Astrocyte of the cerebellum (primary cell): Measurements from ENCODE around the gene PTPN7.

Experiments used
- DNase-seq: peaks from one replicate; pipeline ENCODE4 v3.0.0-alpha.2; 2011; ENCODE audit warnings: low read depth
- H3K4me3 ChIP-seq: 2 replicates; pipeline ENCODE4 v1.5.1; 2011; ENCODE audit warnings: mild to moderate bottlenecking, low read depth, low read length, moderate library complexity
- in situ Hi-C: cut with HindIII; loops from 2 replicates; pipeline ENCODE4 v1.10.0; 2017; ENCODE audit warnings: low sequenced_read_pairs
- TF ChIP-seq, protein P1 (sequence below): IDR thresholded peaks from 2 replicates; pipeline ENCODE4 v1.5.1; 2012; ENCODE audit warnings: low read length, low read depth, moderate library complexity, mild to moderate bottlenecking; ENCODE audit errors: missing control alignments

PTPN7 gene

GRCh38 chr1:202155478-202156021 lies 4.9 kb downstream of the PTPN7 start:
- H3K4me3 ChIP-seq: no peak overlapping the region
- DNase-seq: no peak
- in situ Hi-C loops: no loop called here
- TF ChIP-seq, protein P1, sequence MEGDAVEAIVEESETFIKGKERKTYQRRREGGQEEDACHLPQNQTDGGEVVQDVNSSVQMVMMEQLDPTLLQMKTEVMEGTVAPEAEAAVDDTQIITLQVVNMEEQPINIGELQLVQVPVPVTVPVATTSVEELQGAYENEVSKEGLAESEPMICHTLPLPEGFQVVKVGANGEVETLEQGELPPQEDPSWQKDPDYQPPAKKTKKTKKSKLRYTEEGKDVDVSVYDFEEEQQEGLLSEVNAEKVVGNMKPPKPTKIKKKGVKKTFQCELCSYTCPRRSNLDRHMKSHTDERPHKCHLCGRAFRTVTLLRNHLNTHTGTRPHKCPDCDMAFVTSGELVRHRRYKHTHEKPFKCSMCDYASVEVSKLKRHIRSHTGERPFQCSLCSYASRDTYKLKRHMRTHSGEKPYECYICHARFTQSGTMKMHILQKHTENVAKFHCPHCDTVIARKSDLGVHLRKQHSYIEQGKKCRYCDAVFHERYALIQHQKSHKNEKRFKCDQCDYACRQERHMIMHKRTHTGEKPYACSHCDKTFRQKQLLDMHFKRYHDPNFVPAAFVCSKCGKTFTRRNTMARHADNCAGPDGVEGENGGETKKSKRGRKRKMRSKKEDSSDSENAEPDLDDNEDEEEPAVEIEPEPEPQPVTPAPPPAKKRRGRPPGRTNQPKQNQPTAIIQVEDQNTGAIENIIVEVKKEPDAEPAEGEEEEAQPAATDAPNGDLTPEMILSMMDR: no peak

DNA sequence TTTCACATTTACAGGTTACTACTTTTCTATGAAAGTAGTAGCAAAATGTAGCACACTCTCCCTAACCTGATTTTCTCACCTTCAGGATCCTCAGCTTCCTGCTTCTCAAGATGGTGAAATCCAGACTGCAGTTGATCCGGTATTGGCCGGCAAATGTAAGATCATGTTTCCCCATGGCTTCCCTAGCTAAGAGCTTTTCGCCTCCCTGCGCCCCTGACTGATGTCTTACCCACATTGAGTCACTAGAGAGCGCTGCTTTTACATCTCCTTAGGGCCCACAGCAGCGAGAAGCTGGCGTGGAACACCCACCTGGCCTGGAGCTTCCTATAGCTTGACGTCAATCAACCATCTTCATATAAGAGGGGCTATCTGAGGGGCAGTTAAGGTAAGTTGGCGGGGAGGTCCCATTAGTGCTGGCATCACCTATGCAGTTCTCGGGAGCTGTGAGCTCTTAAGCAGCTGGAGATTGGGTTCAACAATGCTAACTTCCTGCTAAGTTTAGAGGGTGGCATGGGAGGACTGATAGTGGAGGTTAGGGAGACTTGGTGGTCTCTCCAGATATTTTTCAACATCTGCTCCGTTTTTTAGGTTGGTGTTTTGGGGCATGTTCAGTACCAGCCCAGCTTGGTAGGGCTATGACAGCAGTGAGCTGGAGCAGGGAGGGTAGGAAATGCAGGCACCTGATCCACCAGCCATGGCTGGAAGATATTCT lies 5.5 kb downstream of the PTPN7 start:
- in situ Hi-C loops: no loop called here
- H3K4me3 ChIP-seq: no peak overlapping the region
- peak; percentile 18 for DNase-seq
- TF ChIP-seq, protein P1: peak; percentile 60

GRCh38 chr1:202154148-202154765 lies 6.1 kb downstream of the PTPN7 start:
- in situ Hi-C loops: no loop called here
- DNase-seq: no peak
- no peak overlapping the region for H3K4me3 ChIP-seq
- TF ChIP-seq, protein P1: no peak

GRCh38 chr1:202153284-202153683 lies 7.1 kb downstream of the PTPN7 start:
- in situ Hi-C loops: no loop called here

GRCh38 chr1:202152399-202152798 lies 8.0 kb downstream of the PTPN7 start:
- TF ChIP-seq, protein P1: no peak
- in situ Hi-C loops: no loop called here
- no peak for DNase-seq
- H3K4me3 ChIP-seq: no peak overlapping the region

More at GRCh38 chr1:202153284-202153683, 7.1 kb downstream of the PTPN7 start:
- no peak overlapping the region for H3K4me3 ChIP-seq
- TF ChIP-seq, protein P1: no peak
- DNase-seq: no peak

GRCh38 chr1:202151045-202151444 lies 9.4 kb downstream of the PTPN7 start:
- no peak overlapping the region for H3K4me3 ChIP-seq
- in situ Hi-C loops: no loop called here
- no peak for DNase-seq
- TF ChIP-seq, protein P1: no peak
